ENCODE results near the gene UTP15. TPM values are rescaled to one million over a fixed set of nuclear protein-coding genes. Genes with fewer than 3 reads are reported as not detected.

UTP15 gene
- total and polyA plus RNA-seq, 2 experiments from 2014 or later: 16.5 to 59.0 TPM

DNA sequence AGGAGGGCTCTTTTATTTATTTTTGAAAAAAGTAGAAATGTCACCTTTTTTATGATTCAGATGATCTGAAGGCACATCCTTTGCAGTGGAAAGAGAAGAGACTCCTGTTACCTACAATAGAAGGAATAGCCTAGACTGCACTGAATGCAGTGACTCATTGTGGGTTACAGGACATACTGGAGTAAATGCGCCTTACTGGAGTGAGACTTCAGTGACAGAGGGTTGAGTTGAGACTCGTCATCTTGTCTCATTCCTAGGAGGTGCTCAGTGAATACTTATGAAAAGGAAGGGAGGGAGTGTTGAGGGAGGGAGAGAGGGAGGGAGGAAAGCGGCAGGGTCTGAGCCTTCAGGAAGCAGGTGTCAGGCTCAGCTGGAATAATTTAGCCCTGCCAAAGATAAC lies 25.4 kb upstream of the UTP15 start:
- Mint-ChIP-seq H3K36me3 (ENCODE audit: low read depth) (no peaks in the 10 kb centered on the region), H3K4me3 (no peak overlapping the region), H3K27me3 (ENCODE audit: insufficient read depth, low read depth, poor library complexity) (peaks cover 8% of the 10 kb centered on the region), H3K27ac (no peak overlapping the region), H3K9me3 (peaks cover 3% of the 10 kb centered on the region; the same call in 2 of the 3 replicates), H3K4me1 (peaks cover 4% of the 10 kb centered on the region)
- Histone ChIP-seq H3K27ac (ENCODE audit: low read depth) (no peak overlapping the region), H3K27me3 (ENCODE audit: insufficient read depth) (no peaks in the 10 kb centered on the region), H4K20me1 (replicated peaks; ENCODE audit: insufficient read depth) (no peaks in the 10 kb centered on the region), H3K36me3 (ENCODE audit: insufficient read depth) (no peaks in the 10 kb centered on the region), H3F3A (replicated peaks; ENCODE audit: low read depth) (no peaks in the 10 kb centered on the region), H3K4me1 (ENCODE audit: insufficient read depth) (no peaks in the 10 kb centered on the region), H3K4me2 (no peak overlapping the region), H3K79me2 (replicated peaks; ENCODE audit: insufficient read depth) (no peaks in the 10 kb centered on the region), H2AFZ (0 out of 2 replicates have a peak overlapping the region, but pooled peaks have one; percentile 94), H3K9me2 (ENCODE audit: insufficient read depth) (peaks cover 2% of the 10 kb centered on the region; the same call in 1 of the 2 replicates), H3K4me3 (no peak overlapping the region)
- no peak for TF ChIP-seq EZH2 (IDR thresholded peaks at IDR 0.05; ENCODE audit: low read depth, unreplicated experiment)
- TF ChIP-seq CREB1 (CRISPR knock-in tag; IDR thresholded peaks at IDR 0.05; ENCODE audit: low read depth): no peak
- TF ChIP-seq ZNF114 (CRISPR knock-in tag; IDR thresholded peaks at IDR 0.05): no peak
- TF ChIP-seq NANOG (IDR thresholded peaks at IDR 0.05; ENCODE audit: borderline replicate concordance): no peak
- TF ChIP-seq, protein P1, sequence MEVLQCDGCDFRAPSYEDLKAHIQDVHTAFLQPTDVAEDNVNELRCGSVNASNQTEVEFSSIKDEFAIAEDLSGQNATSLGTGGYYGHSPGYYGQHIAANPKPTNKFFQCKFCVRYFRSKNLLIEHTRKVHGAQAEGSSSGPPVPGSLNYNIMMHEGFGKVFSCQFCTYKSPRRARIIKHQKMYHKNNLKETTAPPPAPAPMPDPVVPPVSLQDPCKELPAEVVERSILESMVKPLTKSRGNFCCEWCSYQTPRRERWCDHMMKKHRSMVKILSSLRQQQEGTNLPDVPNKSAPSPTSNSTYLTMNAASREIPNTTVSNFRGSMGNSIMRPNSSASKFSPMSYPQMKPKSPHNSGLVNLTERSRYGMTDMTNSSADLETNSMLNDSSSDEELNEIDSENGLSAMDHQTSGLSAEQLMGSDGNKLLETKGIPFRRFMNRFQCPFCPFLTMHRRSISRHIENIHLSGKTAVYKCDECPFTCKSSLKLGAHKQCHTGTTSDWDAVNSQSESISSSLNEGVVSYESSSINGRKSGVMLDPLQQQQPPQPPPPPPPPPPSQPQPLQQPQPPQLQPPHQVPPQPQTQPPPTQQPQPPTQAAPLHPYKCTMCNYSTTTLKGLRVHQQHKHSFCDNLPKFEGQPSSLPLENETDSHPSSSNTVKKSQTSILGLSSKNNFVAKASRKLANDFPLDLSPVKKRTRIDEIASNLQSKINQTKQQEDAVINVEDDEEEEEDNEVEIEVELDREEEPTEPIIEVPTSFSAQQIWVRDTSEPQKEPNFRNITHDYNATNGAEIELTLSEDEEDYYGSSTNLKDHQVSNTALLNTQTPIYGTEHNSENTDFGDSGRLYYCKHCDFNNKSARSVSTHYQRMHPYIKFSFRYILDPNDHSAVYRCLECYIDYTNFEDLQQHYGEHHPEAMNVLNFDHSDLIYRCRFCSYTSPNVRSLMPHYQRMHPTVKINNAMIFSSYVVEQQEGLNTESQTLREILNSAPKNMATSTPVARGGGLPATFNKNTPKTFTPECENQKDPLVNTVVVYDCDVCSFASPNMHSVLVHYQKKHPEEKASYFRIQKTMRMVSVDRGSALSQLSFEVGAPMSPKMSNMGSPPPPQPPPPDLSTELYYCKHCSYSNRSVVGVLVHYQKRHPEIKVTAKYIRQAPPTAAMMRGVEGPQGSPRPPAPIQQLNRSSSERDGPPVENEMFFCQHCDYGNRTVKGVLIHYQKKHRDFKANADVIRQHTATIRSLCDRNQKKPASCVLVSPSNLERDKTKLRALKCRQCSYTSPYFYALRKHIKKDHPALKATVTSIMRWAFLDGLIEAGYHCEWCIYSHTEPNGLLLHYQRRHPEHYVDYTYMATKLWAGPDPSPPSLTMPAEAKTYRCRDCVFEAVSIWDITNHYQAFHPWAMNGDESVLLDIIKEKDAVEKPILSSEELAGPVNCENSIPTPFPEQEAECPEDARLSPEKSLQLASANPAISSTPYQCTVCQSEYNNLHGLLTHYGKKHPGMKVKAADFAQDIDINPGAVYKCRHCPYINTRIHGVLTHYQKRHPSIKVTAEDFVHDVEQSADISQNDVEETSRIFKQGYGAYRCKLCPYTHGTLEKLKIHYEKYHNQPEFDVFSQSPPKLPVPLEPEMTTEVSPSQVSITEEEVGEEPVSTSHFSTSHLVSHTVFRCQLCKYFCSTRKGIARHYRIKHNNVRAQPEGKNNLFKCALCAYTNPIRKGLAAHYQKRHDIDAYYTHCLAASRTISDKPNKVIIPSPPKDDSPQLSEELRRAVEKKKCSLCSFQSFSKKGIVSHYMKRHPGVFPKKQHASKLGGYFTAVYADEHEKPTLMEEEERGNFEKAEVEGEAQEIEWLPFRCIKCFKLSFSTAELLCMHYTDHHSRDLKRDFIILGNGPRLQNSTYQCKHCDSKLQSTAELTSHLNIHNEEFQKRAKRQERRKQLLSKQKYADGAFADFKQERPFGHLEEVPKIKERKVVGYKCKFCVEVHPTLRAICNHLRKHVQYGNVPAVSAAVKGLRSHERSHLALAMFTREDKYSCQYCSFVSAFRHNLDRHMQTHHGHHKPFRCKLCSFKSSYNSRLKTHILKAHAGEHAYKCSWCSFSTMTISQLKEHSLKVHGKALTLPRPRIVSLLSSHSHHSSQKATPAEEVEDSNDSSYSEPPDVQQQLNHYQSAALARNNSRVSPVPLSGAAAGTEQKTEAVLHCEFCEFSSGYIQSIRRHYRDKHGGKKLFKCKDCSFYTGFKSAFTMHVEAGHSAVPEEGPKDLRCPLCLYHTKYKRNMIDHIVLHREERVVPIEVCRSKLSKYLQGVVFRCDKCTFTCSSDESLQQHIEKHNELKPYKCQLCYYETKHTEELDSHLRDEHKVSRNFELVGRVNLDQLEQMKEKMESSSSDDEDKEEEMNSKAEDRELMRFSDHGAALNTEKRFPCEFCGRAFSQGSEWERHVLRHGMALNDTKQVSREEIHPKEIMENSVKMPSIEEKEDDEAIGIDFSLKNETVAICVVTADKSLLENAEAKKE (CRISPR knock-in tag; IDR thresholded peaks at IDR 0.05): no peak
- TF ChIP-seq, protein P2, sequence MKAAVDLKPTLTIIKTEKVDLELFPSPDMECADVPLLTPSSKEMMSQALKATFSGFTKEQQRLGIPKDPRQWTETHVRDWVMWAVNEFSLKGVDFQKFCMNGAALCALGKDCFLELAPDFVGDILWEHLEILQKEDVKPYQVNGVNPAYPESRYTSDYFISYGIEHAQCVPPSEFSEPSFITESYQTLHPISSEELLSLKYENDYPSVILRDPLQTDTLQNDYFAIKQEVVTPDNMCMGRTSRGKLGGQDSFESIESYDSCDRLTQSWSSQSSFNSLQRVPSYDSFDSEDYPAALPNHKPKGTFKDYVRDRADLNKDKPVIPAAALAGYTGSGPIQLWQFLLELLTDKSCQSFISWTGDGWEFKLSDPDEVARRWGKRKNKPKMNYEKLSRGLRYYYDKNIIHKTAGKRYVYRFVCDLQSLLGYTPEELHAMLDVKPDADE (IDR thresholded peaks at IDR 0.05): no peak
- no peak for TF ChIP-seq ZNF331 (CRISPR knock-in tag; IDR thresholded peaks at IDR 0.05; ENCODE audit: low read depth)
- TF ChIP-seq JUNB (IDR thresholded peaks at IDR 0.05; ENCODE audit: unreplicated experiment): no peak
- TF ChIP-seq, protein P3, sequence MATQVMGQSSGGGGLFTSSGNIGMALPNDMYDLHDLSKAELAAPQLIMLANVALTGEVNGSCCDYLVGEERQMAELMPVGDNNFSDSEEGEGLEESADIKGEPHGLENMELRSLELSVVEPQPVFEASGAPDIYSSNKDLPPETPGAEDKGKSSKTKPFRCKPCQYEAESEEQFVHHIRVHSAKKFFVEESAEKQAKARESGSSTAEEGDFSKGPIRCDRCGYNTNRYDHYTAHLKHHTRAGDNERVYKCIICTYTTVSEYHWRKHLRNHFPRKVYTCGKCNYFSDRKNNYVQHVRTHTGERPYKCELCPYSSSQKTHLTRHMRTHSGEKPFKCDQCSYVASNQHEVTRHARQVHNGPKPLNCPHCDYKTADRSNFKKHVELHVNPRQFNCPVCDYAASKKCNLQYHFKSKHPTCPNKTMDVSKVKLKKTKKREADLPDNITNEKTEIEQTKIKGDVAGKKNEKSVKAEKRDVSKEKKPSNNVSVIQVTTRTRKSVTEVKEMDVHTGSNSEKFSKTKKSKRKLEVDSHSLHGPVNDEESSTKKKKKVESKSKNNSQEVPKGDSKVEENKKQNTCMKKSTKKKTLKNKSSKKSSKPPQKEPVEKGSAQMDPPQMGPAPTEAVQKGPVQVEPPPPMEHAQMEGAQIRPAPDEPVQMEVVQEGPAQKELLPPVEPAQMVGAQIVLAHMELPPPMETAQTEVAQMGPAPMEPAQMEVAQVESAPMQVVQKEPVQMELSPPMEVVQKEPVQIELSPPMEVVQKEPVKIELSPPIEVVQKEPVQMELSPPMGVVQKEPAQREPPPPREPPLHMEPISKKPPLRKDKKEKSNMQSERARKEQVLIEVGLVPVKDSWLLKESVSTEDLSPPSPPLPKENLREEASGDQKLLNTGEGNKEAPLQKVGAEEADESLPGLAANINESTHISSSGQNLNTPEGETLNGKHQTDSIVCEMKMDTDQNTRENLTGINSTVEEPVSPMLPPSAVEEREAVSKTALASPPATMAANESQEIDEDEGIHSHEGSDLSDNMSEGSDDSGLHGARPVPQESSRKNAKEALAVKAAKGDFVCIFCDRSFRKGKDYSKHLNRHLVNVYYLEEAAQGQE (IDR thresholded peaks at IDR 0.05; ENCODE audit: unreplicated experiment): no peak
- TF ChIP-seq, protein P4, sequence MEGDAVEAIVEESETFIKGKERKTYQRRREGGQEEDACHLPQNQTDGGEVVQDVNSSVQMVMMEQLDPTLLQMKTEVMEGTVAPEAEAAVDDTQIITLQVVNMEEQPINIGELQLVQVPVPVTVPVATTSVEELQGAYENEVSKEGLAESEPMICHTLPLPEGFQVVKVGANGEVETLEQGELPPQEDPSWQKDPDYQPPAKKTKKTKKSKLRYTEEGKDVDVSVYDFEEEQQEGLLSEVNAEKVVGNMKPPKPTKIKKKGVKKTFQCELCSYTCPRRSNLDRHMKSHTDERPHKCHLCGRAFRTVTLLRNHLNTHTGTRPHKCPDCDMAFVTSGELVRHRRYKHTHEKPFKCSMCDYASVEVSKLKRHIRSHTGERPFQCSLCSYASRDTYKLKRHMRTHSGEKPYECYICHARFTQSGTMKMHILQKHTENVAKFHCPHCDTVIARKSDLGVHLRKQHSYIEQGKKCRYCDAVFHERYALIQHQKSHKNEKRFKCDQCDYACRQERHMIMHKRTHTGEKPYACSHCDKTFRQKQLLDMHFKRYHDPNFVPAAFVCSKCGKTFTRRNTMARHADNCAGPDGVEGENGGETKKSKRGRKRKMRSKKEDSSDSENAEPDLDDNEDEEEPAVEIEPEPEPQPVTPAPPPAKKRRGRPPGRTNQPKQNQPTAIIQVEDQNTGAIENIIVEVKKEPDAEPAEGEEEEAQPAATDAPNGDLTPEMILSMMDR (conservative IDR thresholded peaks at IDR 0.05; ENCODE audit: low read depth in 2 of 2): no peak
- no peak for TF ChIP-seq EZH2phosphoT487 (IDR thresholded peaks at IDR 0.05; ENCODE audit: unreplicated experiment)
- TF ChIP-seq POLR2AphosphoS5 (IDR thresholded peaks at IDR 0.05; ENCODE audit: low read depth): no peak
- TF ChIP-seq STAT1 (IDR thresholded peaks at IDR 0.05; ENCODE audit: unreplicated experiment): no peak
- ATAC-seq (no peak), DNase-seq (ENCODE audit: low spot score) (no peak)

Measured in GM23338 (cell line).